AG20443 (cell line): ENCODE measurements around the gene CREB1.
"Not testable (repeated sequence)": the region's sequence is repeated elsewhere in the genome, so short reads cannot be mapped to it uniquely, and the experiment has no call there.

Experiments
- DNase-seq: peaks from one replicate; pipeline ENCODE4 v3.0.0; 2012; ENCODE audit warnings: low spot score, mixed read lengths

The CREB1 gene

DNA sequence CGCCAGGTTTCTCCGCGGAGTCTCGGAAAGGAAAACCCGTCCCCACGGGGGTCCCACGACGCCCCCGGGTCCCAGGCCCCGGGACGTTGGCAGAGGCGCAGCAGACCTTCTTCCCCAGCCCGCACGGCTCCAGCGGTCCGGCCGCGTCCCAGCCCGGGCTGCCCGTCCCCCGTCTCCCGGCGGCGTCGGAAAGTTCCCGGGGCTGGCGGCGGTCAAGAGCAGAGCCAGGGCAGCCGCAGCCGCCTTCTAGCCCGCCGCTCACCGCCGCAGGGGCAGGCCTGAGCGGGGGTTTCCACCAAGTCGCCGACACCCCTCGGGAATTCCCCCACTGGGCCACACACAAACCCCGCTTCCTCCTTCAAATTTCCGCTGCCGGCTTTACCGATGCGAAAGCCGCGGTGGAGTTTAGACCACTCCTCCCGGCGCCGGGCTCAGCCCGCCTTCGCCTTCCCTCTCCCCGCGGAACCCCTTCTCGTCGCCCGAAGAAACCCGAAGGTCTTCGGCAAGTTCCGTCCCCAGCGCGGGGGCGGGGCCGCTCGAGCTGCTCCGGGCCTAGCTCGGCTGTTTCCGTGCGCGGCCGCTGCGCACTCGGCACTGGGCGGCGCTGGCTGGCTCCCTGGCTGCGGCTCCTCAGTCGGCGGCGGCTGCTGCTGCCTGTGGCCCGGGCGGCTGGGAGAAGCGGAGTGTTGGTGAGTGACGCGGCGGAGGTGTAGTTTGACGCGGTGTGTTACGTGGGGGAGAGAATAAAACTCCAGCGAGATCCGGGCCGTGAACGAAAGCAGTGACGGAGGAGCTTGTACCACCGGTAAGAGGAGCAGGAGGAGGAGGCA is at the start of gene CREB1:
TSS of gene CREB1 (plus strand) at position 633 of the 830 bp plus-strand sequence. CDS start 25,674 bp downstream, outside the sequence.
- peak; percentile 98 for DNase-seq

DNA sequence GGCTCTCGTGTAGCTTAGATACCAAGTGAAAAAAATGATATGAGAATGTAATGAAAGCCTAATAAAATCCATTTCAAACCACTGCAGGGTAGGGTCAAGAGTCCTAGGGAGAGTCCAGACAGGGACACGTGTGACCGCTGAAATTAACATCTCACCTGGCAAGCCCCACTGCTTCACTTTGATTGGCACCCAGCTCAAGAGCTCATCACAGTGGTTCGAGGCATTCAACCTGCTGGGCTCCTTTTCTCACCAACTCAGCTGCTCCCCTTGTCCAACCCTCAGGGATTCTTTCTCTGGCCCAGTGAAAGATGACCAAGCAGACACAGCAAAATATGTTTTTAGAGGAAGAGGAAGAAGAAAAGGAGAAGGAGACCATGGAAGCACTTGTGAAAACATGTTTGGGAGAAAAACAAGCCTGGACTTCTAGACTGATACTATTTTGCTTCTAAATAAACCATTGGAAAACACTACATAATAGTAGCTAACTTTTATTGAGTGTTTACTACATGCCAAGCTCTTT is 49.2 kb upstream of the CREB1 start:
- no peak for DNase-seq

DNA sequence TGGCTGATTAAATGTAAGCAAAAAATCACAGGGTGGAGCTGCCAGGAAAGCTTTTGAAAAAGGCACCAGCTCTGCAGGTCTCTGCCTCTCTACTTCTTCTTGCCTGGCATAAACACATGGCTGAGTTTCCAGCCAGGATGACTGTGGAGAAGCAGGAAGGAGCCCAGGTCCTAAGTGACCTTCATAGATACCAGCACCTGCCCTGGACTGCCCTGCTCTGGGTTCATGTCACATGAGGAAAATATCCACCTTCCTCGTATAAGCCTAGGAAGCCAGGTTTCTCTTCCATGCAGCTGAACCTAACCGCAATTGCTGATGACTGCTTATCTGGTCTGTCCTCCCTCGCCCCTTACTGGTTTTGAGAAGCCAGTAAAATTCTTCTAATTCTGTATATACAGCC is 47.8 kb upstream of the CREB1 start:
- DNase-seq = no peak

DNA sequence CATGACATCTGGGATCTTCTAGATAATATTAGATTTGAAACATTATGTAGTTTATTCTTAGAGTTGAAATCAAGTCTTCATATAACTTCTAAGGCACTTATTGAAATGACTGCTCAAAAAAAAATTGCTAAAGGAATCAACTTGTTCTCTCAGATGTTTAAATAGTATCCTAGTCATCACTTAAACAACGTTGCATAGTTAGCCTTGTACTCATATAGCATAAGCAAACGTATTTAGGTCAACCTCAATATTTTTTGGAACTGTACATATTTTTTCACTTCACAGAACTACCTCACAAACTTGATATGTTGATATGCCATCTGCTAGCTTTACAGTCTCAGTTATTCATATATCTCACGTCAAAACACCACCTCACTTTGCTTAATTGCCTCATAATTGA is 47.1 kb upstream of the CREB1 start:
- DNase-seq = no peak

DNA sequence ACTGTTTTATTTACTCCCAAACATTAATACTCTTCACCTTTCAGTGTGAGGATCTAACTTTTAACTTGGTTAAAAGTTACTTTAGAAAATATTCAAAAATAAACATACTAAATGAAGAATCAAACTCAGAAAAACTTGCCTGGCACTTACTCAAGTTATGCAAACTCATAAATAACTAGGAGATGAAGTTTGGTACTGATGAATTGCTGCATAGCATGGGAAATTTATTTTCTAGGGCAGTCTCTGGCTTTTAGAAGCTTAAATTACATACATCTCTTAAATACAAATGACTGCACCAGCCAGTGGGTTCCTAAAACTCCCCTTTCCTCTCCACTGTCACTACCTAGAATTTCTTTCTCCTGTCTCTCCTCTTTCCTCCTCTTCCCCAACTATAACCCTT is 46.7 kb upstream of the CREB1 start:
- no peak for DNase-seq

DNA sequence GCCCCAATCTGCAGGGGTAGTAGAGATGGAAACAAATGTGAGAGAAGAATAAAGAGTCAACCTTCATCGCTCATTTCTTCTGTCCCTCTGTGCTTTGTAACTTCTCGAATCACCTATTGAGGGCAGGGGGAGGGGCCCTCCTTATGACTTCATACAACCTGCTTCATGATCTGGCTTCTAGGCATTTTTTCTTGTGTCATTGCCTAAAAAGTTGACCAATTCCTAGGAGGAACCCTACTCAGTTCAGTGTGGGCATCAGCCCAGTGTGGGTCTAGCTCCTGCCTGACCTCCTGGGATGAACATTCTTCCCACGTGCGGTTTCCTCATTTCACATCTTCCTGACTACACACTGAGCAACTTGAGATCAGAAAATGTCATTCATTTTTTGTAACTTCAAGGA is 46.3 kb upstream of the CREB1 start:
- peak; percentile 43 for DNase-seq

DNA sequence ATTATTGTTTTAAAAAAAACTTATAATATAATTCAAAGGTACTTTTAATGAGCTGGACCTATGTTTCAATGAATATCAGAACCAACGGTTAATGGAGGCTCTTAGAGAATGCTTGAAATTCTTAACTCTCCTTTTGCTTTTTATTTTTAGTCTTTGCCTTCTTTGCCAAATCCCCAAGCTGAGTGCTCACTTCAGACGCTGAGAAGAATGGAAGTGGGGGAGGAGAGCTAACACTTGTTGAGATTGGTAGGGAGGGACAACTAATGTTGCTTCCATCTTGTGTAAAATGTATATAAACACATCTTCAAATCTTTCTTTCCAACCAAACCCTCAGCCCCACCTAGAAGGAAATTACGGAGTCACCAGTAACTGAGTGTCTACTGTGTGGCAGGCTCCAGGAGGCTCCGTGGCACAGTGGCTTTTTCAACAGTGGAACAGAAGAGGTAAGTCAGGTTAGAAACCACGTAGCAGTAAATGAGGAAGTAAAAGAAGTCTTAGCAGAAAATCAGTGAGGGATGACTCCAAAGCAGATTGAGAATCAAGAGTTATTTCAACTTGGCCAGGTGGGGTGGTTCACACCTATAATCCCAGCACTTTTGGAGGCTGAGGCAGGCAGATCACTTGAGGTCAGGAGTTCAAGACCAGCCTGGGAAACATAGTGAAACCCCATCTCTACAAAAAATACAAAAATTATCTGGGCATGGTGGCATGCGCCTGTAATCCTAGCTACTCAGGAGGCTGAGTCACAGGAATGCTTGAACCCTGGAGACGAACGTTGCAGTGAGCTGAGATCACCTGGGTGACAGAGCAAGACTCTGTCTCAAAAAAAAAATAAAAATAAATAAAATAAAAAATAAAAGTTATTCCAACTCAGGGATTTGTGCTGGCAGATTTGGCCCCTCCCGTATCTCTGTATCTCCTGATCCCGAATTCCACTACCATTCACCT is 45.0 kb upstream of the CREB1 start:
- no peak for DNase-seq

DNA sequence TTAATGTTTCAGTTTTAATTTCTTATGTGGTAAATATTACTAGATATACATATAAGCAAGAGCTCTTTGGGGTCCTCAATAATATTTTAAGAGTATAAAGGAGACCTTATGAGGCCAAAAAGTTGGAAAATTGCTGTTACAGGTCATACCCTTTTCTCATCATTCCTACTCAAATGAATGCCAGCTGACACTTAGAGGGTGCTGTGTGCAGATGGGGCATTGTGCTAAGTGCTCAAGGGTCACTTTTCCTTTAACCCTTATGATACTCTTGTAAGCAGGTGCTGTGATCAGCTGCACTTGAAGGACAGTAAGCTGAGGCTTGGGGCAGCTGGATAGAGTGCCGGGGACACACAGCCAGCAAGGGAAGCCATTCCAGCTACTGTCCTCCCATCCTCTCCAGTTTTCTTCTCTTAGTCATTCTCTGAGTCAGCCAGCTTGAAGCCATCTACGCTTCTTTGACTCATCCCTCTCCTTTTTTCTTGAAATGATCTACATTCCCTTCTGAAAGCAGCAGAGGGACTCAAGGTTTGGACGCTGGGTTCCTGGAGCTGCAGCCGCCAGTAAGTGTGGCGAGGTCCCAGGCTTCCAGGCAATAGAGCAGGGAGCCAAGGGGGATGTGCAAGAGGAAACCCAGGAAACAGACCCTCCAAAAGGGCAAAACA is 42.0 kb upstream of the CREB1 start:
- DNase-seq = peak; percentile 92

DNA sequence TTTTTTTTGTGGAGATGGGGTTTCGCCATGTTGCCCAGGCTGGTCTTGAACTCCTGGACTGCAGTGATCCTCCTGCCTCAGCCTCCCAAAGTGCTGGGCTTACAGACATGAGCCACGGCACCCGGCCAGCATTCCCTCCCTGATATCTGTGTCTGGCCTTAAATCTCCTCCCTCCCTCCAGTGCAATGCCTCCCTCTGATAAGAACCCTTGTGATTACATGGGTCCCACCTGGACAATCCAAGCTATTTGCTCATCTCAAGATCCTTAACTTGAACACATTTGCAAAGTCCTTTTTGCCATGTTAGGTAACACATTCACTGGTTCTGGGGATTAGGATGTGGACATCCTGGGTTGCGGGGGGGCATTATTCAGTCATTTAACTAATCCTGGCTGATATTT is 40.5 kb upstream of the CREB1 start:
- no peak for DNase-seq

DNA sequence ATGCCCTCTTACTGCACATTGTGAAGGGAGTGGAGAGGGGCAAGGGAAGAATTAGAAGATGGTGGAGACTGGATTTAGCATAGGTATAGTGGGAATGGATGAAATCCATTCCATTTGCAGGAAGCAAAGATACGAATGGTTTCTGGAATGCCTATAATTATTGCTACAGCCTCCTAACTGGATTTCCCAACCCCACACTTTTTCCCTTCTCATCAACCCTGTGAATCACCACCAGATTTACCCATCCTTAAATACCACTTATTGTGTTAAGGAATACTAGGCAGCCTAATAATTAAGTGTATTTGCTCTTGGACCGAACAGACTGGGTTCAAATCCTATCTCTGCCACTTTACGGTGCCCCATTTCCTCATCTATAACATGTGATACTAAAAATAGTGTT is 39.3 kb upstream of the CREB1 start:
- peak; percentile 31 for DNase-seq

DNA sequence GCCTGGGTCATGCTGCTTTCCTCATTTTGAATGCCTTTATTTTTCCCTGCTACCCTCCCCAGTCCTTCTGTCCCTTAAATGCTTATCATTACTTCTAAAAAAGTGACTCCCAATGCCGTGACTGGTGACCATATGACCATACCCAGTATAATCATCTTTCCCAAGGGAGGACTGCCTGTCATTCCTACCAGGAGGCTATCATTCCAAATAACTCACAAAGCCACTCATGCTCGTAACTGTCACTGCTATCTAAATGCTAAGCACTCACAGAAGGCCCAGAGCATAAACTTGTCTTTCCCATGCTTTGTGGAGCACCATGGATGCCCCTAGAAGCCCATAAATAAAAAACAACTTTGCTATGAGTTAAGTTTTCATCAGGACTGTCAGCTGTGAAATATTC is 38.7 kb upstream of the CREB1 start:
- no peak for DNase-seq

DNA sequence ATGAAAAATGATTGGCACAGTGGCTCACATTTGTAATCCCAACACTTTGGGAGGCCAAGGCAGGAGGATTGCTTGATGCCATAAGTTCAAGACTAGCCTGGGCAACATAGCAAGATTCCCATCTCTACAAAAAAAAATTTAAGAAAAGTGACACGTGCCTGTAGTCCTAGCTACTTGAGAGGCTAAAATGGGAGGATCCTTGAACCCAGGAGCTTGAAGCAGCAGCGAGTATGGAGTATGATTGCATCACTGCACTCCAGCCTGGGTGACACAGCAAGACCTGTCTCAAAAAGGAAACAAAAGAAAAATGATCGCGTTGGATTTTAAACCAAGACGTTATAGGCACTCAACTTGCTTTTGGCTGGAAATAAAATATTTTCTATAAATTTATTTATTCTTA is 37.8 kb upstream of the CREB1 start:
- DNase-seq = no peak

DNA sequence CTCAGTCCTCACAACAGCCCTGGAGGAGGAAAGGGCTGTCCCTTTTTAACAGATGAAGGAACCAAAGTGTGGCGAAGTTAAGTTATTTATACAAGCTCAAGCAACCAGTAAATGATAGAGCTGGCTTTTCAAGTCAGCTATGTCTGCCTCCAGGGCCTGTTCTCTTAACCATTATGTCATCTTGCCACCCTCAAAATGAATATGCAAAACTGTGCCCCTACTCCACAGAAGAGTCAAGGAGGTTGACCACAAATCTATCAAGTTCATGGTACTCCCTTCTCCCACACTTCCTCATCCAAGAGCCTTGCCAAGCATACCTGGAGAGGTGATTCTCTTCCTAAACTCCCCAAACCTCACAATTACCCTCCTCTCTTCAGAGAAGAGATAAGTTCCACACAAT is 37.3 kb upstream of the CREB1 start:
- DNase-seq = no peak

DNA sequence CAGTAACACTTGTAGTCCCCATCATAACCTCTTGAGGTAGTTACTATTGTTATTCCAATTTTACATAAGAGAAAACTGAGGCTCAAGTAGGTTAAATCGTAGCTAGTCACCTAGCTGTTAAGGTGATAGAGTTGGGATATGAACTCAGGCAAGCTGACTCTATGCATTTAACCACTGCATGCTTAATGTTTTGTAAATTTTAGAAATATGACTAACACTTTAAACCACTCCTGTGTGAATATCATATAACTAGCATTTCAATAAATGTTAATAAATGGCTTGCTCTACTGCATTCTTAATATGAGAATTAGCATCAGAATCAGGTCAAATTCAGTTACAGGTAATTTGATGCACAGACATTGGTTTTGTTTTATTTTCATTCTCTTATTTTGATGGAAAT is 35.6 kb upstream of the CREB1 start:
- DNase-seq = no peak

DNA sequence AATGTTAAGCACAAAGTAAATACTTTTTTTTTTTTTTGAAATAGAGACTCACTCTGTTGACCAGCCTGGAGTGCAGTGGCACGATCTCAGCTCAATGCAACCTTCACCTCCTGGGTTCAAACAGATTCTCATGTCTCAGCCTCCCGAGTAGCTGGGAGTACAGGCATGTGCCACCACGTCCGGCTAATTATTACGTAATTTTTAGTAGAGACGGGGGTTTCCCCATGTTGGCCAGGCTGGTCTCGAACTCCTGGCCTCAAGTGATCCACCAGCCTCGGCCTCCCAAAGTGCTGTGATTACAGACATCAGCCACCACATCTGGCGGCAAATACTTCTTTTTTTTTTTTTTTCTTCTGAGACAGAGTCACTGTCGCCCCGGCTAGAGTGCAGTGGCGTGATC is 32.8 kb upstream of the CREB1 start:
- not testable (repeated sequence) for DNase-seq

DNA sequence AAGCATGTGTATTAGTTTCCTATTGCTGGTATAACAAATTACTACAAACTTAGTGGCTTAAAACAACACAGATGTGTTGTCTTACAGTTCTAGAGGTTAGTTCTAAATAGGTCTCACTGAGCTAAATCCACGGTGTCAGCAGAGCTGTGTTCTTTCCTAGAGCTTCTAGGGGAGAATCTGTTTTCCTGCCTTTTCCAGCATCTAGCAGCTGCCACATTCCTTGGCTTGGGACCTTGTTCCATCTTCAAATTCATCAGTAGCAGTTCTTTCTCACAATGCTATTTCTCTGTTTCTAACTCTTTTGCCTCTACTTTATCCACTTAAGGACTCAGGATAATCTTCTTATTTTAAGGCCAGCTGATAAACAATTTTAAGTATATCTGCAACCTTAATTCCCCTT is 32.2 kb upstream of the CREB1 start:
- no peak for DNase-seq

DNA sequence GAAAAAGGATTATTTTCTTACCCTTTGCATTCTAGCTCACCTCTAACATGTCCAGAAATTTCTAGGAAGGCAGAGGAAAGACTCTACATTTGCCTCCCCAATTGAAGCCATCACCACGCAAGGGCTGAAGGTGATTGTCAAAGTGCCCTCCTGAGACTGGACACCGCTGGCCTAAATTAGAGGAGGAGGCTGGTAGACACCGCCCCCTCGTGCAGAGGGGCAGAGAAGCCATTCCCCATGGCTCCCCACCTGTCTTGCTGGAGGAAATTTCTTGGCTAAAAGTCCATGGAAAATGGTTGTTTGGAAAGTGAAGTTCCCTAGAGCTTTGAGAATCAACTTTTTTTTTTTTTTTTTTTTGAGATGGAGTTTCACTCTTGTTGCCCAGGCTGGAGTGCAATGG is 31.3 kb upstream of the CREB1 start:
- no peak for DNase-seq

DNA sequence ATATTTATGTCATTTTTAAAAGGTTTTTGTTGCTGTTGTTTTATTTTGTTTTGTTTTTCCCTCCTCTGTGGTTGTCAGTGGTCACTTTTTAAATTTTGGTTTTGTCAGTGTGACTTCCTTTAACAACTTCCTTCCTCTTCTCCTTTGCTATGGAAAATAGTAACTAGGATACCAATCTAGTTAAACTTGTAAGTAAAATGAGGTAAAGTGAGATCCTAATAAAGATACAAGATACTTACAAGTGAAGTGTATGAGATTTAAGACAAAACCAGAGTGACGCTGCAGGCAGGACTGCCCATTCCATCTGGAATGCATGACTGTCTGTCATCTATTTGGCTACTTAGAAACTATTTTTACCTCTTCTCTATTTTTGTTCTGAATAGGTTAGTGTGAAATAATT is 30.6 kb upstream of the CREB1 start:
- no peak for DNase-seq

DNA sequence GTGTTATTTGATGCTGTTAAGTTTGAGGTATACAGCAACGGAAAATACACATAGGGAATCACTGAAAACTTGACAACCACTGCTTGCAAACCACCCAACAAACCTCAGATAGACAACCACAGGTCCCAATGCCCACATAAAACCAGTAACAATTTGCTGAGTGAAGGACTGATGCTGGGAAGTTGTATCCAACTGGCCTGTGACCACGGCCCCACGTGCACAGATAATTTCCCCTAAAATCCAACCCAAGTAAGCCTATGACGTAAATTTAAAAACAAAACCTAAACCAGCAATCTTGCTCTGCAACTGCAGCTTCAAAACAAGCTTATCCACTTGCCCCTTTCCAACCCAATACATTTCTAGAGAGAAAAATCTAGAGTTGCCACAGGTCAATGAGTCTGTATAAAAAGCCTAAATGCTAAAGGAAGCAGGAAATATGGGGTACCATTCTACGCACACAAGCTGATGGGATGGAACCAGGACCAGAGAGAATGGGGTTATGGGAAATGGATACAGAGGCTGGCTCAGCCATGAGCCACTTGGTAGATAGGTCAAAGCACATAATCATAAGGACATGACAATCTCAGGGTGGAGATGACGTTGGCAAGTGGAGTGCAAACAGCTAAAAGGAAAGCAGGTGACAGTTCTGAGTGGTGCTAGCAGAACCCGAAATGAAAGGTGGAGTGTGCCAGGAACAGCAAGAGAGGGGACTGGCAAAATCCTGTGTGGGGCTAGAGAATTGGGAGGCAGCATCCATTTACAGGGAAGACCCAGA is 27.8 kb upstream of the CREB1 start:
- no peak for DNase-seq

DNA sequence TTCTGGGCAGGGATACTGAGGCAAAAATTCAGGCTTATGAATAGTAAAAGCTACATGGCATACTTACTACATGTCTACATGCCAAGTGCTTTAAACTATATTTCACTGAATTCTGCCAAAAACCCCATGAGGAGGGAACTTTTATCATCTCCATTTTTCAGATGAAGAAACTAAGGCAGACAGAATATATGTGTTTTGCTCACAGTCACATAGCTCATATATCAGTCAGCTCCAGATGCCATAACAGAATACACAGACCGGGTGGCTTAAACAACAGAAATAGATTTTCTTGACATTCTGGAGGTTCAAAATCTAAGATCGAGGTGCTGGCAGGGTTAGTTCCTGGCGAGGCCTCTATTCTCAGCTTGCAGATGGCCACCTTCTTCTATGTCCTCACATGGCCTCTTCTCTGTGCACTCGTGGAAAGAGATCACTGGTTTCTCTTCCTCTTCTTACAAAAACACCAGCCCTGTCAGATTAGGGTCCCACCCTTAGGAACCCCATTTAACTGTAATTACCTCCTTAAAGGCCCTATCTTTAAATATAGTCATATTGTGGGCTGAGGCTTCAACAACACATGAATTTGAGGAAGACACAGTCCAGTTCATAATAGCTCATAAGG is 27.1 kb upstream of the CREB1 start:
- no peak for DNase-seq

DNA sequence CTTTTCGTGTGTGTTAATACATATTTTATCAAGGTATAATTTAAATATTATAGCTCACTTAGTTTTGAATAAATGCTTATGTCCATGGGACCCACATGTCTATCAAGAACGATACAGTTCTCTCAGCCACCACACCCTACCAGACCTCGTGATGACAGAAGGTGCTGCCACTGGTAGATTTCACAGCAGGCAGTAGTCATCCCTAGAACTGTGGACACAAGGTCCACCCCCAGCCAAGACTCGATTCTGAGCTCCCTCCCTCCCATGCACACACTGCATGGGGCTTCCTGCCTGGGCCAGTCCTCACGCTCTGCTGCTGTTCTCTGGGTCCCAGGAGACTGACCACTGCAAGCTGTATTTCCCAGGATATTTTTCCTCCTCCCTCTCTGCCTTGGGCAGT is 26.5 kb upstream of the CREB1 start:
- DNase-seq = peak; percentile 64
